Large intestine (tissue), 3 donors: ENCODE measurements around the gene KCNJ12. TPM values are rescaled to one million over a fixed set of nuclear protein-coding genes. Genes with fewer than 3 reads are reported as not detected.
"Not testable (repeated sequence)": the region's sequence is repeated elsewhere in the genome, so short reads cannot be mapped to it uniquely, and the experiment has no call there.

Source experiments
- DNase-seq, 2 donors: peaks; one replicate each; pipeline versions ENCODE4 v3.0.0 to v3.0.0-alpha.2; 2013
- H3K27ac ChIP-seq: one replicate; pipeline ENCODE4 v1.5.1; 2013; ENCODE audit warnings: low read length
- H3K27me3 ChIP-seq: 2 replicates; pipeline ENCODE4 v1.6.1; 2013; ENCODE audit warnings: low read length; ENCODE audit not compliant: control insufficient read depth, insufficient read depth
- H3K36me3 ChIP-seq: 2 replicates; pipeline ENCODE4 v1.6.1; 2013; ENCODE audit warnings: low read length; ENCODE audit not compliant: control insufficient read depth, insufficient read depth
- H3K4me1 ChIP-seq: one replicate; pipeline ENCODE4 v1.6.1; 2013; ENCODE audit warnings: low read length; ENCODE audit not compliant: control insufficient read depth, insufficient read depth
- H3K4me3 ChIP-seq: one replicate; pipeline ENCODE4 v1.5.1; 2013; ENCODE audit warnings: low read length
- H3K9me3 ChIP-seq: one replicate; pipeline ENCODE4 v1.6.1; 2013; ENCODE audit warnings: mild to moderate bottlenecking, low read depth, low read length, moderate library complexity; ENCODE audit not compliant: control insufficient read depth
- WGBS: methylation state at CpG from one replicate; pipeline ENCODE4 v1.1.5; 2013; ENCODE audit warnings: low lambda C conversion rate; ENCODE audit not compliant: insufficient coverage; 5-methylcytosine and 5-hydroxymethylcytosine counted together
- polyA plus RNA-seq: library from polyadenylated mRNA; unstranded; fragments of 120-200 nt; gene quantifications from one replicate; pipeline ENCODE4 v1.2.1, GENCODE V29; 2013

Gene KCNJ12
- polyA plus RNA-seq, 1 donor: 18.4 TPM

- H3K27ac ChIP-seq: no peak overlapping the region
- H3K36me3 ChIP-seq: no peaks in the 10 kb centered on the region
- no peaks in the 10 kb centered on the region for H3K4me1 ChIP-seq
- H3K27me3 ChIP-seq: peaks cover 14% of the 10 kb centered on the region
- no peak overlapping the region for H3K4me3 ChIP-seq
- no peaks in the 10 kb centered on the region for H3K9me3 ChIP-seq
- WGBS: no CpG with 5 or more reads among the region's 49 CpGs
- DNase-seq: peak; percentile 54 to 75
These were observed 76.4 kb downstream of the KCNJ12 start for GRCh38 chr17:21452377-21453143.

DNA sequence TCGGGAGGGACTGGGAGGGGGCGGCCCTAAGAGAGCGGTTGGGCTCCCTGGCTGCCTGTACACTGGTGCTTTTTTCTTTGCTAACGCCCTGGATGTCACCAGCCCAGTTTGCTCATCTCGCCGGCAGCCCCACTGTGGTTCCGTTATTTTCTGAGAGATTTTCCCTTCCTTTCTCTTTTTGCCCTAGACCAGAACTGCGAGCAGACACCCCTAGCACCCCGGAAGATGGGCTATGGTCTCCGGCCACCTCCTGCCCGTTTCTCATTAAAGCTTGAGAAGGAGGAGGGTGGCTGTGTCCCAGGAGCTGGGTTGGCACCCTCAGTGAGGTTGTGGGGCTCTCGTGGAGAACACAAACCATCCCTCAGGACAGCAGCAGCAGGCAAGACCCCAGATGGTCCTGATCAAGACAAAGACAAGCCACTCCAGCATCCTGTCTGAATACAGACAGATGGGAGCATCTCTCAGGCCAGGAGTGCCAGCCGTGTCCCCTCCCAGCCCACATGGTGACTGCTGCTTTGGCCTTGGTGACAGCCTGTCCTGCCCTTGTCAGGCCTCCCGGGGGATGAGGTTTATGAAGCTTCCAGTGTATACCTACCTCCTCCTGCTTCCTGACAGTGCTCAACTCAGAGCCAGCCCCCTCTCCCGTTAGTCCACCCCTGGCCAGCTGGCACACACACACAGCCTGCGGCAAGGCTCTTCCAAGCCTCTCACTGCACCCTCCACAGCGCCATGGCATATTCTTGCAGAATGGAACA, 77.2 kb downstream of the KCNJ12 start:
- H3K27ac ChIP-seq: no peak overlapping the region
- no peak overlapping the region for H3K4me3 ChIP-seq
- no peak for DNase-seq
- H3K4me1 ChIP-seq: no peaks in the 10 kb centered on the region
- H3K36me3 ChIP-seq: no peaks in the 10 kb centered on the region
- H3K9me3 ChIP-seq: no peaks in the 10 kb centered on the region
- 48% methylated on average over 4 of the region's 17 CpGs for WGBS
- H3K27me3 ChIP-seq: peaks cover 18% of the 10 kb centered on the region

DNA sequence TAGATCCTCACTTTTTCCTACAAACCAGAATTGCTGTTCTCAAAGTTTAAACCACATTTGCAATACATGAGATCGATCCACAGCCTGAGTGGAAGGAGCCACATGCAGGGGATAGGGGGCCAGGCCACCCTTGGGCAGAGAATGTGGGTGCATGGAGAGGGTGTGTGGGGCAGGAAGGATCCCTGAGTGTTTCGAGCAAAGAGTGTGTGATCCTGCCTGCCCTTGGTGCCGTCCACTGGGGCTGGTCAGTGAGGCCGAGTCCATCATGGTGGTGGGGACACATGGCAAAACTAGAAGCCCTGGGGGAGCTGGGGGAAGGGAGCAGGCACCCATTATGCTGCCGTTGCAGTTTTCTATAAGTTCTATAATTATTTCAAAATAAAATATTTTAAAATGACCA, 77.8 kb downstream of the KCNJ12 start:
- H3K9me3 ChIP-seq, H3K36me3 ChIP-seq, H3K4me1 ChIP-seq, H3K27ac ChIP-seq, H3K4me3 ChIP-seq, DNase-seq: not testable (repeated sequence)
- H3K27me3 ChIP-seq: peaks cover 21% of the 10 kb centered on the region
- WGBS: no CpG with 5 or more reads among the region's 5 CpGs

GRCh38 chr17:21454441-21454840, 78.3 kb downstream of the KCNJ12 start:
- no CpG with 5 or more reads among the region's 4 CpGs for WGBS
- H3K27me3 ChIP-seq: peaks cover 21% of the 10 kb centered on the region
- no peaks in the 10 kb centered on the region for H3K4me1 ChIP-seq
- H3K36me3 ChIP-seq: no peaks in the 10 kb centered on the region
- H3K4me3 ChIP-seq: no peak overlapping the region
- H3K9me3 ChIP-seq: no peaks in the 10 kb centered on the region
- DNase-seq: no peak
- H3K27ac ChIP-seq: no peak overlapping the region

DNA sequence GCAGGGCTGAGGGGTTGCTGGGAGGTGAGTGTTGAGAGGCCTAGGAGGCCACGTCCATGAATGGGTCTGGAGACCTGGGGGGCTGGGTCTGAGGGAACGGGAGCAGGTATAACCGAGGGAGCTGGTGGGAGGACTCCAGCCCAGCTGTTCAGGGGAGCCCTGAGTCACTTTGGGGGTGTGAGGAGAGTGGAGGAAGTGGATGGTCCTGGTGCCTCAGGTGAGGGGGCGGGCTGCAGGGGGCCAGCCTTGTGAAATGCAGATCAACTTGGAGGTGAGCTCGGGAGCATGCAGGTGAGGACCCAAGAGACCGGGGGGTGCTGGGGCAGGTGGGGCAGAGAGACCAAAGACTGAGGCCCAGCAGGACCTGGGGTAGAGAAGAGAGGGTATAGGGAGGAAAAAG, 79.6 kb downstream of the KCNJ12 start:
- H3K36me3 ChIP-seq: no peaks in the 10 kb centered on the region
- H3K4me1 ChIP-seq: no peaks in the 10 kb centered on the region
- H3K4me3 ChIP-seq: no peak overlapping the region
- H3K27me3 ChIP-seq: peaks cover 26% of the 10 kb centered on the region
- DNase-seq: no peak
- no peak overlapping the region for H3K27ac ChIP-seq
- WGBS: 80% methylated on average over 1 of the region's 6 CpGs
- no peaks in the 10 kb centered on the region for H3K9me3 ChIP-seq

GRCh38 chr17:21456449-21456848, 80.3 kb downstream of the KCNJ12 start:
- H3K27me3 ChIP-seq: peaks cover 26% of the 10 kb centered on the region
- not testable (repeated sequence) for H3K27ac ChIP-seq, H3K36me3 ChIP-seq, H3K9me3 ChIP-seq, H3K4me1 ChIP-seq, DNase-seq, H3K4me3 ChIP-seq
- WGBS: no CpG with 5 or more reads among the region's 5 CpGs

- no peaks in the 10 kb centered on the region for H3K9me3 ChIP-seq
- H3K4me3 ChIP-seq: no peak overlapping the region
- peak; percentile 84 to 86 for DNase-seq
- WGBS: no CpG with 5 or more reads among the region's 36 CpGs
- peaks cover 25% of the 10 kb centered on the region for H3K27me3 ChIP-seq
- H3K4me1 ChIP-seq: no peaks in the 10 kb centered on the region
- no peaks in the 10 kb centered on the region for H3K36me3 ChIP-seq
- H3K27ac ChIP-seq: no peak overlapping the region
These were observed 81.2 kb downstream of the KCNJ12 start for GRCh38 chr17:21457051-21458026.

DNA sequence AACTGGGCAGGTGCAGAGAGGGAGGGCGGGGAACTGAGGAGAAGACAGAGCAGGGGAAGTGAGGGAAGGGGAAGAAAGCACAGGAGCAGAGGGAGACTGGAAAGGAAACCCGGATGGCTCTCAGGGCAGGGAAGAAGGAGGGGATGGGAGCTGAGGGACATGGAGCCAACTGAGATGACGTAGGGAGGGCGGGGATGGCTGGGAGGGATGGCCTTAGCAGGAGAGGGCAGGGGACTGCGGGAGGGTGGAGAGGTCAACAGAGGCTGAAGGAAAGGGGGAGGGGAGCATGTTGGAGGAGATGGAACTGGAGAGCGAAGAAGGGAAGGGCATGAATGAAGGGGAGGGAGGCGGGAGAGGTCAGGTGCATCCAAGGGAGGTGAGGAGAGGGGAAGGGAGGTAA, 81.9 kb downstream of the KCNJ12 start:
- H3K36me3 ChIP-seq: no peaks in the 10 kb centered on the region
- WGBS: 6% methylated on average over 3 of the region's 7 CpGs

DNA sequence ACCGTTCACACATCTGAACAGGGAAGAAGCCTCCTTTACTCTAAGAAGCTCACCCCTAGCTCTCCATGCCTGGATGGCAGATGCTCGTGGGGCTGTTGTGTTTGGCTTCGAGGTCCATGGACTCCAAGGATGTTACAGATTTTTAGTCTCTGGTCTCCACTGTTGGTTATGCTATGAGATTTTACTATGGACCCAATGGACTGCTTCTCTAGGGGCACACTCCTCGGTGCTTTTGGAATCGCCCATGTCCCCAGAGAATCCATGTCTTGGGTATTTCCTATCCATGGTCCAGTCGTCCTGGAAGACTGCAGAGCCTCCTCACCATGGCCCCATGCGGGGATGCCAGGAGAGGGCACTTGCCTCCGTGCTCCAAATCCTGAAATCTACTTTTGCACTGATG, 83.4 kb downstream of the KCNJ12 start:
- H3K36me3 ChIP-seq: no peaks in the 10 kb centered on the region
- H3K27me3 ChIP-seq: peaks cover 34% of the 10 kb centered on the region
- H3K9me3 ChIP-seq: no peaks in the 10 kb centered on the region
- DNase-seq: no peak
- no peak overlapping the region for H3K27ac ChIP-seq
- no CpG with 5 or more reads among the region's 8 CpGs for WGBS
- H3K4me3 ChIP-seq: no peak overlapping the region
- H3K4me1 ChIP-seq: no peaks in the 10 kb centered on the region

More for the DNA sequence above, 81.9 kb downstream of the KCNJ12 start:
- no peaks in the 10 kb centered on the region for H3K9me3 ChIP-seq
- H3K4me3 ChIP-seq: no peak overlapping the region
- peaks cover 24% of the 10 kb centered on the region for H3K27me3 ChIP-seq
- H3K4me1 ChIP-seq: no peaks in the 10 kb centered on the region
- no peak overlapping the region for H3K27ac ChIP-seq
- no peak for DNase-seq

- Histone ChIP-seq H3K4me1 (no peaks in the 10 kb centered on the region), H3K9me3 (no peaks in the 10 kb centered on the region), H3K27ac (no peak overlapping the region), H3K36me3 (no peaks in the 10 kb centered on the region), H3K27me3 (peaks cover 34% of the 10 kb centered on the region), H3K4me3 (no peak overlapping the region)
- no CpG with 5 or more reads among the region's 6 CpGs for WGBS
- no peak for DNase-seq
These were observed 84.2 kb downstream of the KCNJ12 start for GRCh38 chr17:21460358-21460757.
